Putamen (tissue), 1 donor: ENCODE data around the gene MYH14.
"Not testable (repeated sequence)": the region's sequence is repeated elsewhere in the genome, so short reads cannot be mapped to it uniquely, and the experiment has no call there.

Source experiments
- DNase-seq: peaks from one replicate; pipeline ENCODE4 v3.0.0-alpha.2; 2016; ENCODE audit warnings: low spot score

Gene MYH14

GRCh38 chr19:50226536-50226935 lies 23.1 kb downstream of the MYH14 start:
- DNase-seq = no peak

GRCh38 chr19:50228153-50228552 lies 24.7 kb downstream of the MYH14 start:
- not testable (repeated sequence) for DNase-seq

GRCh38 chr19:50230379-50231351 lies 27.2 kb downstream of the MYH14 start:
- no peak for DNase-seq

- not testable (repeated sequence) for DNase-seq
These were observed 28.0 kb downstream of the MYH14 start for GRCh38 chr19:50231417-50231816.

GRCh38 chr19:50231821-50232220 lies 28.4 kb downstream of the MYH14 start:
- DNase-seq = no peak

GRCh38 chr19:50232600-50232999 lies 29.2 kb downstream of the MYH14 start:
- DNase-seq = no peak

- no peak for DNase-seq
These were observed 30.0 kb downstream of the MYH14 start for GRCh38 chr19:50233308-50233910.

GRCh38 chr19:50237493-50237892 lies 34.1 kb downstream of the MYH14 start:
- DNase-seq = not testable (repeated sequence)

- DNase-seq = no peak
These were observed 34.6 kb downstream of the MYH14 start for GRCh38 chr19:50238043-50238442.

- no peak for DNase-seq
These were observed 36.6 kb downstream of the MYH14 start for GRCh38 chr19:50239921-50240590.

GRCh38 chr19:50242581-50242980 lies 39.2 kb downstream of the MYH14 start:
- no peak for DNase-seq

GRCh38 chr19:50244695-50245094 lies 41.3 kb downstream of the MYH14 start:
- no peak for DNase-seq

GRCh38 chr19:50248413-50248812 lies 45.0 kb downstream of the MYH14 start:
- DNase-seq = no peak

- no peak for DNase-seq
These were observed 45.4 kb downstream of the MYH14 start for GRCh38 chr19:50248826-50249225.

- no peak for DNase-seq
These were observed 46.2 kb downstream of the MYH14 start for GRCh38 chr19:50249636-50250035.

- DNase-seq = no peak
These were observed 47.2 kb downstream of the MYH14 start for GRCh38 chr19:50250450-50251136.

- DNase-seq = no peak
These were observed 48.9 kb downstream of the MYH14 start for GRCh38 chr19:50252111-50252886.

- DNase-seq = no peak
These were observed 49.5 kb downstream of the MYH14 start for GRCh38 chr19:50252887-50253268.

- no peak for DNase-seq
These were observed 51.7 kb downstream of the MYH14 start for GRCh38 chr19:50255115-50255514.

- no peak for DNase-seq
These were observed 53.7 kb downstream of the MYH14 start for GRCh38 chr19:50257141-50257540.

GRCh38 chr19:50258918-50259372 lies 55.5 kb downstream of the MYH14 start:
- no peak for DNase-seq
